ENCODE measurements around the gene PLCXD3.

DNA sequence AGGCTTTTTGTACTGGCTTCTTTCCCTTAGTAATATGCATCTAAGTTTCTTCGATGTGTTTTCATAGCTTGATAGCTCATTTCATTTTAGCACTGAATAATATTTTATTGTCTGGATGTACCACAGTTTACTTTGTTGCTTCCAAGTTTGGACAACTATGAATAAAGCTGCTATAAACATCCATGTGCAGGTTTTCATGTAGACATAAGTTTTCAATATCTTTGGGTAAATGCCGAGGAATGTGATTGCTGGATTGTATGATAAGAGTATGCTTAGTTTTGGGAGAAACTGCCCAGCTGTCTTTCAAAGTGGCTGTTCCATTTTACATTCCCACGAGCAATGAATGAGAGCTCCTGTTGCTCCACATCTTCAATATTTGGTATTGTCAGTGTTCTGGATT lies 84.7 kb downstream of the PLCXD3 start:
- TF ChIP-seq CTCF (IDR thresholded peaks at IDR 0.05) (no peak), POLR2A (IDR thresholded peaks at IDR 0.05) (no peak)
